ENCODE measurements around the gene TEDC2.

The TEDC2 gene, protein sequence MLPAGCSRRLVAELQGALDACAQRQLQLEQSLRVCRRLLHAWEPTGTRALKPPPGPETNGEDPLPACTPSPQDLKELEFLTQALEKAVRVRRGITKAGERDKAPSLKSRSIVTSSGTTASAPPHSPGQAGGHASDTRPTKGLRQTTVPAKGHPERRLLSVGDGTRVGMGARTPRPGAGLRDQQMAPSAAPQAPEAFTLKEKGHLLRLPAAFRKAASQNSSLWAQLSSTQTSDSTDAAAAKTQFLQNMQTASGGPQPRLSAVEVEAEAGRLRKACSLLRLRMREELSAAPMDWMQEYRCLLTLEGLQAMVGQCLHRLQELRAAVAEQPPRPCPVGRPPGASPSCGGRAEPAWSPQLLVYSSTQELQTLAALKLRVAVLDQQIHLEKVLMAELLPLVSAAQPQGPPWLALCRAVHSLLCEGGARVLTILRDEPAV

DNA sequence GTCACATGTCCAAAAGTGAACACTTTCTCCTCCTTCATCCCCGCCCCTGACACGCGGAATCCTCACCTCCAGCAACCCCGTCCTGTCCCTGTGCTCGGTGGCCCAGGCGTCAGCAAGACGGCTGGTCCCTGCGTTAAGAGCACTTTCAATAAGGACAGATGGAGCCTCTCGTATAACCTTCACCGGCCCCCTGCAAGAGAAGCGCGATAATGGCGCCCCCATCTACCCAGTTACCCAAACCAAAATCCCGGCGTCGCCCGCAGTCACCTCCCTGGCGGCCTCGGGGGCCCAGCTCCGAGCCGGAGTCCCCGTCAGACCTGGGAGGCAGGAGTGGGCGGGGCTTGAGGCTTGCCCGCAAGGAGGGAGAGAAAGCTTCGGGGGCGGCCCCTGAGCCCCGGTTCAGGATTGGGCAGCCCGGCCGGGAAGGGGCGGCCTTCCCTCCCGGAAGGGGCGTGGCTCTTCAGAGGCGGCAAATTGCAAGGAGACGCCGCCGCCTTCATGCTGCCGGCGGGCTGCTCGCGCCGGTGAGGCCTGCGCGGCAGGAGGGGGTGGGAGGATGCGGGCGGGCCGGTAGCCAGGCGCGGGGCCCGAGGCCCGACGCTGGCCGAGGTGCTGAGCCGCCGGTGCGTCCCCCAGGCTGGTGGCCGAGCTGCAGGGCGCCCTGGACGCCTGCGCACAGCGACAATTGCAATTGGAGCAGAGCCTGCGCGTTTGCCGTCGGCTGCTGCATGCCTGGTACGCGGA is at the start of gene TEDC2:
Gene TEDC2, plus strand, starts transcription at position 463 of the 744 bp plus-strand sequence. Its CDS starts 36 bp downstream, at position 499.
- TF ChIP-seq, protein P1, sequence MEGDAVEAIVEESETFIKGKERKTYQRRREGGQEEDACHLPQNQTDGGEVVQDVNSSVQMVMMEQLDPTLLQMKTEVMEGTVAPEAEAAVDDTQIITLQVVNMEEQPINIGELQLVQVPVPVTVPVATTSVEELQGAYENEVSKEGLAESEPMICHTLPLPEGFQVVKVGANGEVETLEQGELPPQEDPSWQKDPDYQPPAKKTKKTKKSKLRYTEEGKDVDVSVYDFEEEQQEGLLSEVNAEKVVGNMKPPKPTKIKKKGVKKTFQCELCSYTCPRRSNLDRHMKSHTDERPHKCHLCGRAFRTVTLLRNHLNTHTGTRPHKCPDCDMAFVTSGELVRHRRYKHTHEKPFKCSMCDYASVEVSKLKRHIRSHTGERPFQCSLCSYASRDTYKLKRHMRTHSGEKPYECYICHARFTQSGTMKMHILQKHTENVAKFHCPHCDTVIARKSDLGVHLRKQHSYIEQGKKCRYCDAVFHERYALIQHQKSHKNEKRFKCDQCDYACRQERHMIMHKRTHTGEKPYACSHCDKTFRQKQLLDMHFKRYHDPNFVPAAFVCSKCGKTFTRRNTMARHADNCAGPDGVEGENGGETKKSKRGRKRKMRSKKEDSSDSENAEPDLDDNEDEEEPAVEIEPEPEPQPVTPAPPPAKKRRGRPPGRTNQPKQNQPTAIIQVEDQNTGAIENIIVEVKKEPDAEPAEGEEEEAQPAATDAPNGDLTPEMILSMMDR (conservative IDR thresholded peaks at IDR 0.05; ENCODE audit: low read depth), result no peak
- ChIA-PET CTCF (interaction anchor here (0.7 to 1.1 kb wide), 2 partner anchors 8 to 265 kb away, joined by 3 to 4 read pairs; no protein-coding TSS in a partner anchor), POLR2A (ENCODE audit: low non-redundant PET) (no interaction called here)
- peak; percentile 97 for DNase-seq (ENCODE audit: low spot score)
- peak within 1 kb of the TSS; percentile 75 for H3K27ac ChIP-seq

DNA sequence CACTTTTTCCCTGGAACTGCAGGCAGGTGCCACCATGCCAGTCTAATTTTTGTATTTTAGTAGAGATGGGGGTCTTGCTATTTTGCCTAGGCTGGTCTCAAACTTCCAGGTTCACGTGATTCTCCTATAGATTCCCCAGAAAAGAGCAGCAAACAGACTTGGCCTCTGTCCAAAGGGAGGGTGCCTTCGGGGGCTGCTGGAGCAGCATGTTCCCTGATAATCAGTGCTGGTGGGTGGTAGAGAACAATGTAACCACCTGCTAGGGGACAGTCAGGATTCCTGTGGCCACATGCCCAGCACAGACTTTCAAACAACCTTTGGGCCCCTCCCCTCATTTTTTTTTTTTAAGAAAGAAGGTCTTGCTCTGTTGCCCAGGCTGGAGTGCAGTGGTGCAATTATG is 44.8 kb upstream of the TEDC2 start:
- ChIA-PET POLR2A (ENCODE audit: low non-redundant PET) (interaction anchor here (0.7 kb wide), 1 partner anchor 18 kb away, joined by 3 read pairs; no protein-coding TSS in a partner anchor), CTCF (interaction anchor here (0.6 kb wide), 2 partner anchors 24 to 1774 kb away, joined by 3 to 4 read pairs; no protein-coding TSS in a partner anchor)
- no peak for DNase-seq (ENCODE audit: low spot score)
- no peak overlapping the region for H3K27ac ChIP-seq
- TF ChIP-seq, protein P1 (conservative IDR thresholded peaks at IDR 0.05; ENCODE audit: low read depth), result no peak

DNA sequence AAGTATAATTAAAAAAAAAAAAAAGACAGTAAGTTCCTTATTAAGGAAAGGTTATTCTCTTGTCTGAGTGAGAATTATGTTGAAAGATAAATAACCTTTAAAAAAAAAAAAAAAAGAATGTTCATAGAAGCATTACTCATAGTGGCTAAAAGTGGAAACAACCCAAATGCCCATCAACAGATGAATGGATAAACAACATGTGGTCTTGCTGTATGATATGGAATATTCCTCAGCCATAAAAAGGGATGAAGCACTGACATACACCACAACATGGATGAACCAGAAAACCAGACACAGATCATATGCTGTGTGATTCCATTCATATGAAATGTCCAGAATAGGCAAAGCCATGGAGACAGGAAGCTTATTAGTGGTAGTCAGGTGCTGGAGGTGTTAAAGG is 39.9 kb upstream of the TEDC2 start:
- DNase-seq (ENCODE audit: low spot score), result no peak
- TF ChIP-seq, protein P1 (conservative IDR thresholded peaks at IDR 0.05; ENCODE audit: low read depth), result no peak
- ChIA-PET POLR2A (ENCODE audit: low non-redundant PET) (no interaction called here), CTCF (no interaction called here)
- H3K27ac ChIP-seq, result no peak overlapping the region

DNA sequence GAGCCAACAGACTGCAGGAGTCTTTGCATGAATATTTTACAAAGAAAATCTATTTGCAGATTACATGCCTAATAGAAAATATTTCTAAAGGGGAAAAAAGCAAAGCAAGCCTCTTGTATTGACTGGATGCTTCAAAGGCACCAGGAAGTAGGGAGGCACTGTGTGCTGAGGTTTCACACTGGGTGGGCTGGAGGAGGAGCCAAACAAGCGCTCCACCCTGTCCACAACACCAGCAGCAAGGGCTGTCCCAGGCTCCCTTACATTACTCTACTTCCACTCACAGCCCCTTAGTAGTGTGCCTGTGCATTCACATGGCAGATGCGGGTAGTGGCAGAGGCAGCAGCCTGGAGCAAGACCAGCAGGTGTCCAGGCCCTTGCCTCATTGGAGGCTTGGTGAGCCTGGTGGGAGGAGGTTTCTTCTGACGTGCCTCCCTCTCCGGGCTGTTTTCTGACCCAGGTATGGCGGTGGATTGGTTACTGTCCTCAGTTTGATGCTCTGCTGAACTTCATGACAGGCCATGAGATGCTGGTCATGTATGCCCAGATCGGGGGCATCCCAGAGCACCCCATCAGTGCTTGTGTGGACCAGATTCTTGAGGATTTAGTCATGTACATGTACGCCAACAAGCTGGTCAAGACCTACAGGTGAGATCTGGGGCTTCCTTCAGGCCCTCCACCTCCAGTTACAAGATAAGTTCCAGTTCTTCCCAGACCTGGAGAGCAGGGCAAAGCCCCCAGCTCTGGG is 37.6 kb upstream of the TEDC2 start:
- ChIA-PET POLR2A (ENCODE audit: low non-redundant PET) (no interaction called here), CTCF (interaction anchor here (0.5 to 0.8 kb wide), 4 partner anchors 49 to 1351 kb away, joined by 3 to 4 read pairs (median 4); partner anchors contain the start of gene NTN3)
- no peak for DNase-seq (ENCODE audit: low spot score)
- TF ChIP-seq, protein P1 (conservative IDR thresholded peaks at IDR 0.05; ENCODE audit: low read depth), result no peak
- no peak overlapping the region for H3K27ac ChIP-seq

DNA sequence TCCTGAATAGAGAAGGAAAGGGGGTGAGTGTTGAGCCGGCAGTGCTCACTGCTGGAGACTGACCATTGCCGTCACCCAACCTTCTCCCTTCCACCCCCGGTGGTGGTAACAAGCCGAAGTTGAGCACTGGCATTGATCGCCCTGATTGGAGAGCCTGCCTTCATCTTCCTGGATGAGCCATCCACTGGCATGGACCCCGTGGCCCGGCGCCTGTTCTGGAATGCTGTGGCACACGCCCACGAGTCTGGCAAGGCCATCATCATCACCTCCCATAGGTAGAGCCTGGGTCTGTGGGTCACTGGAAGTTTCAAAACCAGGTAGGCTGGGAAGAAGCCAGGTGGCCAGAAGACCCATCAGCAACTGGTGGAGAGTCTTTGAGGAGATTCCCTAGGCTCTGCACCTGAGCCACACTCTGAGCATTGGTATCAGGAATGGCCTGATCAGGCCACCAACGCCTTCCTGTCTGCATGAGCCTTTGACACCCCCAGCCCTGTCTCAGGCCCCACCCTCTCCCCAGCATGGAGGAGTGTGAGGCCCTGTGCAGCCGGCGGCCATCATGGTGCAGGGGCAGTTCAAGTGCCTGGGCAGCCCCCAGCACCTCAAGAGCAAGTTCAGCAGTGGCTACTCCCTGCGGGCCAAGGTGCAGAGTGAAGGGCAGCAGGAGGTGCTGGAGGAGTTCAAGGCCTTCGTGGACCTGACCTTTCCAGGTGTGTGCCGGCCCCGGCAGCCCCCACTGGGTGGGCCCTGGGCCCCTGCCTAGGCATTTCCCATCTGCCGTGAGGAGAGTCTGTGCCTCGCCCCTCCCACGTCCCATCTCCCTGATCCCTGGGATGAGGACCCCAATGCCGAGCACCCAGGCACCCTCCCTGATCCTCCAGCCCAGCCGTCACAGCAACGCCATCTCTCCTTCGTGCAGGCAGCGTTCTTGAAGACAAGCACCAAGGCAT is 35.6 kb upstream of the TEDC2 start:
- POLR2A ChIA-PET (ENCODE audit: low non-redundant PET), result no interaction called here
- CTCF ChIA-PET, result interaction anchor here (0.6 to 1.0 kb wide), 2 partner anchors 11 to 77 kb away, joined by 3 to 4 read pairs; no protein-coding TSS in a partner anchor
- DNase-seq (ENCODE audit: low spot score), result no peak

More for the DNA sequence above, 35.6 kb upstream of the TEDC2 start:
- TF ChIP-seq, protein P1 (conservative IDR thresholded peaks at IDR 0.05; ENCODE audit: low read depth), result no peak
- no peak overlapping the region for H3K27ac ChIP-seq

Data from RWPE1 (cell line).